ENCODE measurements around the gene DNAI4. TPM values are rescaled to one million over a fixed set of nuclear protein-coding genes. Genes with fewer than 3 reads are reported as not detected.

Gene DNAI4
- total RNA-seq, 6 experiments from 2014 or later = 1.3 to 4.3 (median 3.4) TPM

DNA sequence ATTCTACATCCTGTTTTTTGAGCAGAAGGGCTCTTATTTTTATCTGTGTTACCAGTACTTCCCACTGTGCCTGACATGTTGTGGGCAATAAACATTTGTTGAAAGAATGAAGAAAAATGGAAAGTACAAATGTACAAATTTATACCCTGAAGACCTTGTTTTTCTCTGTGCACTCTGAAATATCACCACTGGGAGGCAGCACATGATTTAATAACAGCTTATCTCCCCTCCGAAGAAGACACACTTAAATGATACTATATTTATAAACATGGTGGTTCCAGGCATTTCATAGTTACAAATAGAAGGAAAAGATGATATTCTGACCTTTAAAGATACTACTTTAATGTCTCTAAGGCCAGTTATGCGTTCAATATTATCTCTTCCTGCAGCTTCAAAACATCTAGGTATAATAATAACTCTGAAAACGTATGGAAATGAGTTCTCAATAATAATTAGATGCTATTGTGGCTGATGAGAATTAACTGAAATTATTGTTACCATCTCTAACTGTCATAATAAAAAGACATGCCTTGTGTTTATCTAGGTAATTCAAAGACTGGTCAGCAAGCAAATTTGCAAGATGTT lies 159.6 kb downstream of the DNAI4 start:
- Mint-ChIP-seq H3K4me3 (no peak overlapping the region), H3K27ac (no peak overlapping the region), H3K4me1 (ENCODE audit: low read depth) (no peaks in the 10 kb centered on the region; the same call in 1 of the 2 replicates), H3K9me3 (no peaks in the 10 kb centered on the region), H3K27me3 (ENCODE audit: insufficient read depth) (peaks cover 4% of the 10 kb centered on the region; the same call in 1 of the 2 replicates), H3K36me3 (ENCODE audit: low read depth) (no peaks in the 10 kb centered on the region)
- TF ChIP-seq, protein P1, sequence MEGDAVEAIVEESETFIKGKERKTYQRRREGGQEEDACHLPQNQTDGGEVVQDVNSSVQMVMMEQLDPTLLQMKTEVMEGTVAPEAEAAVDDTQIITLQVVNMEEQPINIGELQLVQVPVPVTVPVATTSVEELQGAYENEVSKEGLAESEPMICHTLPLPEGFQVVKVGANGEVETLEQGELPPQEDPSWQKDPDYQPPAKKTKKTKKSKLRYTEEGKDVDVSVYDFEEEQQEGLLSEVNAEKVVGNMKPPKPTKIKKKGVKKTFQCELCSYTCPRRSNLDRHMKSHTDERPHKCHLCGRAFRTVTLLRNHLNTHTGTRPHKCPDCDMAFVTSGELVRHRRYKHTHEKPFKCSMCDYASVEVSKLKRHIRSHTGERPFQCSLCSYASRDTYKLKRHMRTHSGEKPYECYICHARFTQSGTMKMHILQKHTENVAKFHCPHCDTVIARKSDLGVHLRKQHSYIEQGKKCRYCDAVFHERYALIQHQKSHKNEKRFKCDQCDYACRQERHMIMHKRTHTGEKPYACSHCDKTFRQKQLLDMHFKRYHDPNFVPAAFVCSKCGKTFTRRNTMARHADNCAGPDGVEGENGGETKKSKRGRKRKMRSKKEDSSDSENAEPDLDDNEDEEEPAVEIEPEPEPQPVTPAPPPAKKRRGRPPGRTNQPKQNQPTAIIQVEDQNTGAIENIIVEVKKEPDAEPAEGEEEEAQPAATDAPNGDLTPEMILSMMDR (IDR thresholded peaks at IDR 0.05) = peak; percentile 92
- peak; percentile 49 for DNase-seq

Other genes starting within 250 kb of the DNAI4 start
- gene DYNLT5, start 172.4 kb downstream of the DNAI4 start, total RNA-seq (2021; fragmentation: NEBNext Ultra II Directional; extraction: Animal tissue kit (Norgen Biotek cat#: 25700)) = 1 to 10 TPM in 4 of 6 experiments, under 1 TPM in 2; 0.69 to 2.4 (median 1.8) TPM
- gene INSL5, start 123.6 kb downstream of the DNAI4 start, total RNA-seq (2021; fragmentation: NEBNext Ultra II Directional; extraction: Animal tissue kit (Norgen Biotek cat#: 25700)) = not detected
- 10 to 100 TPM; 28.0 to 37.5 (median 33.7) TPM for gene MIER1, start 134 bp upstream of the DNAI4 start, total RNA-seq (2021; fragmentation: NEBNext Ultra II Directional; extraction: Animal tissue kit (Norgen Biotek cat#: 25700))
- 10 to 100 TPM; 19.8 to 26.0 (median 22.3) TPM for gene SLC35D1, start 129.3 kb upstream of the DNAI4 start, total RNA-seq (2021; fragmentation: NEBNext Ultra II Directional; extraction: Animal tissue kit (Norgen Biotek cat#: 25700))
- not detected for gene C1orf141, start 210.1 kb upstream of the DNAI4 start, total RNA-seq (2021; fragmentation: NEBNext Ultra II Directional; extraction: Animal tissue kit (Norgen Biotek cat#: 25700))
- not detected for gene IL23R, start 241.6 kb upstream of the DNAI4 start, total RNA-seq (2021; fragmentation: NEBNext Ultra II Directional; extraction: Animal tissue kit (Norgen Biotek cat#: 25700))